Measurements from ENCODE around the gene CTTNBP2NL. TPM values are rescaled to one million over a fixed set of nuclear protein-coding genes. Genes with fewer than 3 reads are reported as not detected.

CTTNBP2NL gene
- total and polyA plus RNA-seq, 10 of the 15 experiments (the other 5 are each of a cell fraction or from before 2014, with no cell fraction given): 2.1 to 11.3 (median 5.6) TPM

GRCh38 chr1:112505878-112506277 lies 109.9 kb downstream of the CTTNBP2NL start:
- Histone ChIP-seq H3K79me2 (ENCODE audit: control insufficient read depth, insufficient read depth, low read length) (no peaks in the 10 kb centered on the region), H3K9ac (ENCODE audit: control insufficient read depth, insufficient read depth, low read length) (no peak overlapping the region), H3K4me3 (no peak overlapping the region), H3K4me1 (ENCODE audit: control insufficient read depth, insufficient read depth, low read length) (peaks cover 8% of the 10 kb centered on the region; the same call in 1 of the 2 replicates), H3K27ac (ENCODE audit: control insufficient read depth, insufficient read depth) (no peak overlapping the region), H2AFZ (ENCODE audit: control insufficient read depth, low read depth, low read length) (no peak overlapping the region), H3K4me2 (ENCODE audit: control insufficient read depth, insufficient read depth) (no peak overlapping the region), H3K36me3 (ENCODE audit: control insufficient read depth in 2 of 2, insufficient read depth in 2 of 2, low read length in 1 of 2) (no peaks in the 10 kb centered on the region), H4K20me1 (ENCODE audit: control insufficient read depth, insufficient read depth) (no peaks in the 10 kb centered on the region), H3K9me3 (replicated peaks; ENCODE audit: control insufficient read depth, insufficient read depth, low read length) (no peaks in the 10 kb centered on the region), H3K27me3 (replicated peaks in 1 of 2; ENCODE audit: control insufficient read depth in 2 of 2, insufficient read depth in 2 of 2, low read length in 1 of 2) (peaks cover 5 to 15% of the 10 kb centered on the region in 2 experiments)
- SMC1A ChIA-PET (ENCODE audit: uncharacterized antibody, unreplicated experiment): no interaction called here
- intact Hi-C loops (cut with micrococcal nuclease; ENCODE audit: unreplicated experiment) (no loop called here), in situ Hi-C loops (cut with MboI) (no loop called here)
- CTCF ChIA-PET: interaction anchor here (1.0 to 2.1 kb wide), 5 partner anchors 13 to 202 kb away, joined by 3 to 8 read pairs (median 7); no protein-coding TSS in a partner anchor
- FAIRE-seq (no peak), DNase-seq (ENCODE audit: low read depth, low spot score) (no peak), ATAC-seq (no peak)
- 32% methylated on average over 3 of the region's 3 CpGs for WGBS (ENCODE audit: insufficient coverage, insufficient replicate concordance, low lambda C conversion rate, missing lambda C conversion rate)
- POLR2A ChIA-PET: no interaction called here
- TF ChIP-seq BCL3 (IDR thresholded peaks at IDR 0.05; ENCODE audit: borderline replicate concordance, insufficient read depth, low read depth, low read length, poor library complexity, severe bottlenecking) (no peak), TAF1 (IDR thresholded peaks at IDR 0.05; ENCODE audit: borderline replicate concordance, low read depth, low read length) (no peak), POLR2AphosphoS2 (IDR thresholded peaks at IDR 0.05; ENCODE audit: low read depth, low read length) (no peak), RELB (IDR thresholded peaks at IDR 0.05; ENCODE audit: low read depth) (no peak)
- no TSS peak for BruUV-seq (replicated peaks)
- RAD21 ChIA-PET (ENCODE audit: unreplicated experiment): interaction anchor here (0.8 to 2.6 kb wide), 2 partner anchors 115 to 149 kb away, joined by 3 to 7 read pairs; no protein-coding TSS in a partner anchor
